ENCODE data around the gene CPSF4L.

- TF ChIP-seq POLR2A (IDR thresholded peaks at IDR 0.05; ENCODE audit: extremely low read depth, insufficient read length) (no peak), CTCF (IDR thresholded peaks at IDR 0.05; ENCODE audit: low read depth, low read length) (no peak)
These were observed 45.5 kb upstream of the CPSF4L start for GRCh38 chr17:73307130-73307529.

Measured in NB4 (cell line).